DOHH2 (cell line): ENCODE data around the gene SLC16A4.

Experiments
- EZH2phosphoT487 ChIP-seq: fragments of 200-600 bp; sonication (generic); IDR thresholded peaks from 2 replicates; pipeline ENCODE4 v1.6.1; 2017; ENCODE audit warnings: borderline replicate concordance, mild to moderate bottlenecking, antibody characterized with exemption, low read length, moderate library complexity, mixed read lengths
- TF ChIP-seq, protein P1 (sequence below): fragments of 200-600 bp; sonication (generic); IDR thresholded peaks from one replicate; pipeline ENCODE4 v1.5.1; 2014; ENCODE audit warnings: antibody characterized with exemption, mild to moderate bottlenecking, low read depth, low read length; ENCODE audit not compliant: poor library complexity, severe bottlenecking

DNA sequence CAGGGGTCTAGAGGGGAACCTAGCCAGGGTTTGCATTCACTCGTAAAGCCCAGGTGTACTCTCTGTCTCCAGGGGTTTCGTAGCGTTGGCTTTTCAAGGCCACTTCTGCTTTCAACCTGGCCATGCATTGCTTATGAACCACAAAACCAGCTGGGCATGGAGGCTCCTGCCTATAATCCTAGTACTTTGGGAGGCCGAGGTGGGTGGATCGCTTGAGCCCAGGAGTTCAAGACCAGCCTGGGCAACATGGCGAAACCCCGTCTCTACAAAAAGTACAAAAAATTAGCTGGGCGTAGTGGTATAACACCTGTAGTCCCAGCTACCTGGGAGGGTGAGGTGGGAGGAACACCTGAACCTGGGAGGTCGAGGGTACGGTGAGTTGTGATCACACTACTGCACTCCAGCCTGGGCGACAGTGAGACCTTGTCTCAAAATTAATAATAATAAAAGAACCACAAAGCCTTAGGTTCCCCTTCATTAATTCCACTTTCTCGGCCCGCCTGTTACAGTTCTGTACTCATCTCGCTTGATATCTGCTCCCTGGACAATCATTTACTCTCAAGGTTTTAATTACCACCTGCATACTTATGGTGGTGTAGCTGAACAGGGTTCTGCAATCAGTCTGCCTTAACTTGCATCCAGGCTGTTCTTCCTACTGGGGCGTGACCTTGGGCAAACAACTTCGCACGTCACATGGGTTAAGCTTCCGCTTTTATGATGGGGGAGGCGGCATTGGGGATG lies 6.1 kb downstream of the SLC16A4 start:
- TF ChIP-seq, protein P1, sequence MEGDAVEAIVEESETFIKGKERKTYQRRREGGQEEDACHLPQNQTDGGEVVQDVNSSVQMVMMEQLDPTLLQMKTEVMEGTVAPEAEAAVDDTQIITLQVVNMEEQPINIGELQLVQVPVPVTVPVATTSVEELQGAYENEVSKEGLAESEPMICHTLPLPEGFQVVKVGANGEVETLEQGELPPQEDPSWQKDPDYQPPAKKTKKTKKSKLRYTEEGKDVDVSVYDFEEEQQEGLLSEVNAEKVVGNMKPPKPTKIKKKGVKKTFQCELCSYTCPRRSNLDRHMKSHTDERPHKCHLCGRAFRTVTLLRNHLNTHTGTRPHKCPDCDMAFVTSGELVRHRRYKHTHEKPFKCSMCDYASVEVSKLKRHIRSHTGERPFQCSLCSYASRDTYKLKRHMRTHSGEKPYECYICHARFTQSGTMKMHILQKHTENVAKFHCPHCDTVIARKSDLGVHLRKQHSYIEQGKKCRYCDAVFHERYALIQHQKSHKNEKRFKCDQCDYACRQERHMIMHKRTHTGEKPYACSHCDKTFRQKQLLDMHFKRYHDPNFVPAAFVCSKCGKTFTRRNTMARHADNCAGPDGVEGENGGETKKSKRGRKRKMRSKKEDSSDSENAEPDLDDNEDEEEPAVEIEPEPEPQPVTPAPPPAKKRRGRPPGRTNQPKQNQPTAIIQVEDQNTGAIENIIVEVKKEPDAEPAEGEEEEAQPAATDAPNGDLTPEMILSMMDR: no peak
- TF ChIP-seq EZH2phosphoT487: no peak
